Measurements from ENCODE around the gene AP1G2. TPM values are rescaled to one million over a fixed set of nuclear protein-coding genes. Genes with fewer than 3 reads are reported as not detected.

AP1G2 gene
- total RNA-seq, 1 donor from 2014 or later, result 93.4 TPM

DNA sequence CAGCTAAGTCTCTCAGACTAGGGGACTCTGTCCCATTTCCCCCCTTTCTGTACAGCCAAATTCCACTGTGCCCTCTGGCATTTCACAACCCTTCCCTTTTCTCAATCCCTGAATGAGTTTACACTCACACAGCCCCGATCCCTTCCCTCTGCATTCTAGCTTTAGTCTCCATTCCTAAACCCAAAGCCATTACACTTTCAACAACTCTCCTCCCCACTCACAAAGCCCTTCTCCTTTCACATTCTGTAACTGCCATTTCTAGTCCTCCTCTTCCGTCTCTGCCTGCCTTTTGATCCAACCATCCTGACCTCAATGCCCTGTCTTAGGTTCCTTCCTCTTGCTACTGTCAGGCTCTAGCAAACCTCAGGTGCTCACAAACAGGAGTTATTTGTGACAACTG is 19.7 kb downstream of the AP1G2 start:
- no peak overlapping the region for H3K4me3 ChIP-seq (ENCODE audit: low read depth, low read length)
- no peak for DNase-seq (ENCODE audit: low read depth)
- no peaks in the 10 kb centered on the region for H3K27me3 ChIP-seq (ENCODE audit: control insufficient read depth, insufficient read depth, low read length)
- no peak for TF ChIP-seq CTCF (IDR thresholded peaks at IDR 0.05; ENCODE audit: insufficient read depth, low read length, poor library complexity, severe bottlenecking)
- no peaks in the 10 kb centered on the region for H3K36me3 ChIP-seq (ENCODE audit: control insufficient read depth, insufficient read depth, low read length)

GRCh38 chr14:23546450-23547035 is 21.0 kb downstream of the AP1G2 start:
- DNase-seq (ENCODE audit: low read depth), result no peak
- no peak for TF ChIP-seq CTCF (IDR thresholded peaks at IDR 0.05; ENCODE audit: insufficient read depth, low read length, poor library complexity, severe bottlenecking)
- Histone ChIP-seq H3K27me3 (ENCODE audit: control insufficient read depth, insufficient read depth, low read length) (no peaks in the 10 kb centered on the region), H3K36me3 (ENCODE audit: control insufficient read depth, insufficient read depth, low read length) (no peaks in the 10 kb centered on the region), H3K4me3 (ENCODE audit: low read depth, low read length) (no peak overlapping the region)

- Histone ChIP-seq H3K4me3 (ENCODE audit: low read depth, low read length) (no peak overlapping the region), H3K36me3 (ENCODE audit: control insufficient read depth, insufficient read depth, low read length) (no peaks in the 10 kb centered on the region), H3K27me3 (ENCODE audit: control insufficient read depth, insufficient read depth, low read length) (no peaks in the 10 kb centered on the region)
- no peak for TF ChIP-seq CTCF (IDR thresholded peaks at IDR 0.05; ENCODE audit: insufficient read depth, low read length, poor library complexity, severe bottlenecking)
- no peak for DNase-seq (ENCODE audit: low read depth)
These were observed 21.7 kb downstream of the AP1G2 start for GRCh38 chr14:23545740-23546365.

DNA sequence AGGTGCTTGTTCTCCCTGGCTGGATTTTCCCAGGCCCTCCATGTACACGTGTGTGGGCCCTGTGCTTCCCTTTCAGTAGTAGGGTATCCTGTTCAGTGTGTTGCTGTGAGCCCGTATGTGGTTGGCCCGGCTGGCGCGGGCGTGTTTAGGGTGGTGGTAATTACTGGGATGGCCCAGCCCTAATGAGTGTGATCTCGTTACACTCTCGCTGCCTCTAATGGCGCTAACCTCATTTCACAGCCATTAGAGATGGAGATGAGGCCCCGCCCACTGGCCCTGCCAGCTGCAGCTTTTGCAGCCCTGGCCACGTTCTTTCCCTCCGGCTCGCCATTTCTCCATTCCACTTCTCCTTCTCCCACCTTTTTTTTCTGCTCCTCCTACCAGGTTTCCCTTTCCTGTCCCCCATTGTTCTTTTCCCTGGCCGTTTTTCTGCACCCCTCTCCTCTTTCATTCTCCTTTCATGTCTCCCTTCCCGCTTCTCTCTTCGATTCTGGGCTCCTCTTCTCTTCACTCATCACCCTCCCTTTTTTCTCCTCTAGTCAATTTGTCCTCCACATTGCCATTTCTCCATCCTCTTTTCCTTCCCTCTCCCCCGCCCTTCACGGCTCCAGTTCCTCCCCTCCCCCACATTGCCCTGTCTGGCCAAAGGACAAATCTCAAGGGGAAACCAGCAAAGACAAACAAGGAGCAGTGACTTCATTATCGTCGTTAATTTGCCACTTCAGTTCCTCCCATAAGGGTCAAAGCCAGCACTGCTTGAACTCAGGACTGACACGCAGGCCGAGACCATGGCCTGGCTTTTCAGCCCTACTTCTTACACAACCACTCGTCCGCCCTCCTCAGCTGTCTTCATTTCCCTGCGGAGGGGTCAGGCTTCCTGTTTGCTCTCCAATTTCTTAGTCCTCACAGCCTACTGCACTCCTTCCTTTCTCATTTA is 22.8 kb downstream of the AP1G2 start:
- no peak for TF ChIP-seq CTCF (IDR thresholded peaks at IDR 0.05; ENCODE audit: insufficient read depth, low read length, poor library complexity, severe bottlenecking)
- no peaks in the 10 kb centered on the region for H3K27me3 ChIP-seq (ENCODE audit: control insufficient read depth, insufficient read depth, low read length)
- no peak for DNase-seq (ENCODE audit: low read depth)
- H3K4me3 ChIP-seq (ENCODE audit: low read depth, low read length), result no peak overlapping the region
- no peaks in the 10 kb centered on the region for H3K36me3 ChIP-seq (ENCODE audit: control insufficient read depth, insufficient read depth, low read length)

GRCh38 chr14:23543403-23543802 is 24.2 kb downstream of the AP1G2 start:
- Histone ChIP-seq H3K27me3 (ENCODE audit: control insufficient read depth, insufficient read depth, low read length) (no peaks in the 10 kb centered on the region), H3K4me3 (ENCODE audit: low read depth, low read length) (no peak overlapping the region), H3K36me3 (ENCODE audit: control insufficient read depth, insufficient read depth, low read length) (no peaks in the 10 kb centered on the region)
- DNase-seq (ENCODE audit: low read depth), result no peak
- TF ChIP-seq CTCF (IDR thresholded peaks at IDR 0.05; ENCODE audit: insufficient read depth, low read length, poor library complexity, severe bottlenecking), result no peak
